ENCODE results near the gene PLXNB1.

The PLXNB1 gene

GRCh38 chr3:48417529-48418108 is 12.3 kb downstream of the PLXNB1 start:
- no peak for DNase-seq

GRCh38 chr3:48416546-48416945 is 13.3 kb downstream of the PLXNB1 start:
- no peak for DNase-seq

GRCh38 chr3:48416091-48416505 is 13.8 kb downstream of the PLXNB1 start:
- DNase-seq = no peak

GRCh38 chr3:48415251-48415953 is 14.5 kb downstream of the PLXNB1 start:
- DNase-seq = no peak

GRCh38 chr3:48414376-48415250 is 15.3 kb downstream of the PLXNB1 start:
- no peak for DNase-seq

- DNase-seq = no peak
These were observed 16.3 kb downstream of the PLXNB1 start for GRCh38 chr3:48413611-48414010.

- DNase-seq = no peak
These were observed 16.8 kb downstream of the PLXNB1 start for GRCh38 chr3:48413086-48413485.

- no peak for DNase-seq
These were observed 17.4 kb downstream of the PLXNB1 start for GRCh38 chr3:48412375-48413001.

- DNase-seq = no peak
These were observed 18.1 kb downstream of the PLXNB1 start for GRCh38 chr3:48411606-48412374.

- DNase-seq = no peak
These were observed 18.8 kb downstream of the PLXNB1 start for GRCh38 chr3:48411041-48411588.

GRCh38 chr3:48410205-48411040 is 19.5 kb downstream of the PLXNB1 start:
- DNase-seq = no peak

GRCh38 chr3:48409291-48410201 is 20.3 kb downstream of the PLXNB1 start:
- no peak for DNase-seq

- no peak for DNase-seq
These were observed 21.0 kb downstream of the PLXNB1 start for GRCh38 chr3:48408823-48409281.

GRCh38 chr3:48407542-48408099 is 22.3 kb downstream of the PLXNB1 start:
- DNase-seq = no peak

- no peak for DNase-seq
These were observed 23.1 kb downstream of the PLXNB1 start for GRCh38 chr3:48406443-48407431.

- no peak for DNase-seq
These were observed 23.9 kb downstream of the PLXNB1 start for GRCh38 chr3:48405971-48406370.

- no peak for DNase-seq
These were observed 24.5 kb downstream of the PLXNB1 start for GRCh38 chr3:48405343-48405881.
